Islet of Langerhans (tissue), 1 donor: Measurements from ENCODE around the gene ANKRD18A.

Experiments
- FAIRE-seq: peaks from one replicate; lab custom pipeline; 2011; peaks lifted over from hg19 to GRCh38; lab: Jason Lieb, UNC

The ANKRD18A gene

GRCh38 chr9:38620483-38621433, at the start of gene ANKRD18A:
Gene ANKRD18A (minus strand): TSS chr9:38620596. CDS start chr9:38620285, 311 bp downstream.
- no peak for FAIRE-seq

- FAIRE-seq, result no peak
Observed at GRCh38 chr9:38668791-38669466, 48.5 kb upstream of the ANKRD18A start.

GRCh38 chr9:38662763-38663593, 42.6 kb upstream of the ANKRD18A start:
- FAIRE-seq, result no peak

- FAIRE-seq, result no peak
Observed at GRCh38 chr9:38659538-38659937, 39.1 kb upstream of the ANKRD18A start.

- no peak for FAIRE-seq
Observed at GRCh38 chr9:38656896-38657295, 36.5 kb upstream of the ANKRD18A start.

GRCh38 chr9:38652486-38652885, 32.1 kb upstream of the ANKRD18A start:
- no peak for FAIRE-seq

- FAIRE-seq, result no peak
Observed at GRCh38 chr9:38652044-38652443, 31.6 kb upstream of the ANKRD18A start.

GRCh38 chr9:38651400-38652042, 31.1 kb upstream of the ANKRD18A start:
- no peak for FAIRE-seq

GRCh38 chr9:38650564-38650963, 30.2 kb upstream of the ANKRD18A start:
- FAIRE-seq, result no peak

- FAIRE-seq, result no peak
Observed at GRCh38 chr9:38649731-38650363, 29.5 kb upstream of the ANKRD18A start.

GRCh38 chr9:38644601-38645000, 24.2 kb upstream of the ANKRD18A start:
- FAIRE-seq, result no peak

- FAIRE-seq, result no peak
Observed at GRCh38 chr9:38643815-38644173, 23.4 kb upstream of the ANKRD18A start.

GRCh38 chr9:38642951-38643814, 22.8 kb upstream of the ANKRD18A start:
- FAIRE-seq, result no peak

GRCh38 chr9:38641985-38642864, 21.8 kb upstream of the ANKRD18A start:
- no peak for FAIRE-seq

GRCh38 chr9:38641142-38641541, 20.7 kb upstream of the ANKRD18A start:
- FAIRE-seq, result no peak

GRCh38 chr9:38639577-38639940, 19.2 kb upstream of the ANKRD18A start:
- FAIRE-seq, result no peak

GRCh38 chr9:38638881-38639576, 18.6 kb upstream of the ANKRD18A start:
- FAIRE-seq, result no peak

- FAIRE-seq, result no peak
Observed at GRCh38 chr9:38634315-38634714, 13.9 kb upstream of the ANKRD18A start.

GRCh38 chr9:38629511-38629910, 9.1 kb upstream of the ANKRD18A start:
- no peak for FAIRE-seq
